ENCODE data around the gene CD55.

DNA sequence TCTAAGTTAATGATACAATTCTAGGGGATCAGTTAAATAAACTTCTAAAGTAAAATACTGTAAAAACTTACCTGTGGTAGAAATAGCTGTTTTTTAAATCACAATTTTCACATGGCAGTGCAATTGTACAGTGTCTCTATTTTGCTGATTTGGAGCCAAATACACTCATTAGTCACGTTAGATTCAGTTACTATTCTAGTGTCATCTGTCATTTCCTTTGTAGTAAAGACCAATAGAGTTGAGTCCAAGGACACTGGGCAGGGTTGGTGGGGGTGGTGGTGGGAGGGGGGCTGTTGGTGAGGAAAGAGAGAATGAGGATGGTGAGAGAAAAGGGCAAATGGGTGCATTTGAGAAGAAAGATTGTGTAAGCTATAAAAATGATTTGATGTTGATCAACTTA, 33.6 kb downstream of the CD55 start:
- TF ChIP-seq CTCF (conservative IDR thresholded peaks at IDR 0.05; ENCODE audit: low read length) (no peak), EZH2phosphoT487 (IDR thresholded peaks at IDR 0.05; ENCODE audit: borderline replicate concordance) (no peak)

Measured in Loucy (cell line).